NCI-H1048 (cell line): Measurements from ENCODE around the gene ABCA4.

ENCODE experiments used
- DNase-seq: peaks from one replicate; lab custom pipeline; 2025; lab: John Stamatoyannopoulos, UW

The ABCA4 gene

GRCh38 chr1:94122201-94122970, 1.4 kb upstream of the ABCA4 start:
- DNase-seq, result no peak

GRCh38 chr1:94121411-94121821, 468 bp upstream of the ABCA4 start:
- DNase-seq, result no peak

GRCh38 chr1:94120570-94120901, 412 bp downstream of the ABCA4 start:
- DNase-seq, result no peak

GRCh38 chr1:94119796-94120569, 965 bp downstream of the ABCA4 start:
- DNase-seq, result no peak

GRCh38 chr1:94119306-94119705, 1.6 kb downstream of the ABCA4 start:
- no peak for DNase-seq

GRCh38 chr1:94118471-94118870, 2.5 kb downstream of the ABCA4 start:
- no peak for DNase-seq

- no peak for DNase-seq
These were observed 2.9 kb downstream of the ABCA4 start for GRCh38 chr1:94118013-94118412.

GRCh38 chr1:94117259-94117851, 3.6 kb downstream of the ABCA4 start:
- DNase-seq, result no peak

GRCh38 chr1:94115900-94116436, 5.0 kb downstream of the ABCA4 start:
- DNase-seq, result no peak

GRCh38 chr1:94115254-94115899, 5.6 kb downstream of the ABCA4 start:
- DNase-seq, result no peak

GRCh38 chr1:94113589-94114226, 7.2 kb downstream of the ABCA4 start:
- no peak for DNase-seq

GRCh38 chr1:94111879-94112278, 9.1 kb downstream of the ABCA4 start:
- no peak for DNase-seq

GRCh38 chr1:94110946-94111740, 9.8 kb downstream of the ABCA4 start:
- DNase-seq, result no peak

GRCh38 chr1:94110021-94110761, 10.8 kb downstream of the ABCA4 start:
- no peak for DNase-seq

- no peak for DNase-seq
These were observed 11.5 kb downstream of the ABCA4 start for GRCh38 chr1:94109478-94109877.

GRCh38 chr1:94107141-94107540, 13.8 kb downstream of the ABCA4 start:
- no peak for DNase-seq

GRCh38 chr1:94106716-94107115, 14.2 kb downstream of the ABCA4 start:
- DNase-seq, result no peak

- DNase-seq, result no peak
These were observed 14.9 kb downstream of the ABCA4 start for GRCh38 chr1:94105957-94106529.

- DNase-seq, result no peak
These were observed 15.4 kb downstream of the ABCA4 start for GRCh38 chr1:94105581-94105952.
